Neutrophil (primary cell): Measurements from ENCODE around the gene DCST1.
A peak's percentile ranks its signal among the peaks of the same experiment; 100 is the strongest.

Source experiments
- H3K27ac ChIP-seq: fragments of 200-600 bp; sonication (generic); 2 replicates; pipeline ENCODE4 v1.5.1; 2016; ENCODE audit warnings: mild to moderate bottlenecking, moderate library complexity
- H3K27me3 ChIP-seq: fragments of 200-600 bp; sonication (generic); 2 replicates; pipeline ENCODE4 v1.6.0; 2016; ENCODE audit warnings: mild to moderate bottlenecking
- H3K36me3 ChIP-seq: fragments of 200-600 bp; sonication (generic); 2 replicates; pipeline ENCODE4 v1.5.1; 2017
- H3K4me1 ChIP-seq, 2 experiments: fragments of 200-600 bp in 1 of 2; sonication (generic) in 1 of 2; 1 replicate in 1 of 2; 2 replicates in 1 of 2; pipeline versions ENCODE4 v1.5.1 to v1.6.1; 2013 to 2016; ENCODE audit warnings: low read depth in 1 of 2, low read length in 1 of 2, mild to moderate bottlenecking in 1 of 2, moderate library complexity in 1 of 2; ENCODE audit not compliant: control insufficient read depth in 1 of 2, insufficient read depth in 1 of 2
- H3K4me3 ChIP-seq, 2 experiments: fragments of 200-600 bp in 1 of 2; sonication (generic) in 1 of 2; 1 replicate in 1 of 2; 2 replicates in 1 of 2; pipeline ENCODE4 v1.5.1; 2013 to 2016; ENCODE audit warnings: low read depth in 1 of 2, low read length in 1 of 2, mild to moderate bottlenecking in 1 of 2, moderate library complexity in 1 of 2
- H3K9me3 ChIP-seq: fragments of 200-600 bp; sonication (generic); 2 replicates; pipeline ENCODE4 v1.5.1; 2016
- CTCF ChIP-seq: fragments of 200-600 bp; sonication (generic); IDR thresholded peaks from 2 replicates; pipeline ENCODE4 v1.5.1; 2016; ENCODE audit warnings: antibody characterized with exemption

Gene DCST1

DNA sequence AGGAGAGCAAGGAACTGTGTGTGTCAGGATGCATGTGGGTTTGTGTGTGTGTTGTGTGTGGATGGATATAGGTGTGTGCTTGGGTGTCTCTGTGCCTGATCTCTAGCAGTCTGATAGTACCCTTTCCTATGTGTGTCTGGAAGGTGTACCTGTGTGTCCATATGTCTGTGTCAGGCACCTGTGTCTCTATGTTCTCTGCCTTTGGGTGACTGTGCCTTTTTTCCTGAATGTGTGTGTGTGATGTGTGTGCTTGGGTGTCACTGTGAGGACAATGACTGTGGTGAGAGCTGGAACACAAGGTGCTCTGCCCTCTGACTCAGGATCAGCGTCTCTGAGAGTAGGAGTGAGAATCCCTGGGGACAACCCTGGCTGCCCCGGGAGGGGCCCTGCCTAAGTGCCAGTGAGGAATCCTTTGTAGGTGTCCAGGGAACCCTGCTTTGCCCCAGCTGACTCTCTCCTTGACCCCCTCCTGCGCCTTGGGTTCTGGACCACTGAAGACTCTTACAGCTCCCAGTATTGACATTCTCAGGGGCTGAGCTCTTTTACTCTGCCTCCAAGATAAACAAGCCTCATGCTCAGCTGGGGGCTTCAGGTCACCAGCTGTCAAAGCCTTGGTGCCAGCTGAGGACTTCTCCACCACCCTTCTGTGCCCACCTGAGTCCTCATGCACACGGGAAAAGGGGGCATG lies 44.3 kb downstream of the DCST1 start:
- Histone ChIP-seq H3K4me3 (no peak overlapping the region), H3K4me1 (peaks cover 33 to 45% of the 10 kb centered on the region in 2 experiments), H3K36me3 (no peaks in the 10 kb centered on the region), H3K27ac (no peak overlapping the region), H3K9me3 (no peaks in the 10 kb centered on the region), H3K27me3 (peaks cover 100% of the 10 kb centered on the region)
- TF ChIP-seq CTCF, result no peak

GRCh38 chr1:155078469-155079209 lies 45.0 kb downstream of the DCST1 start, which contains the start of gene EFNA3:
Gene EFNA3, plus strand, starts transcription at chr1:155078837. Its CDS starts 105 bp downstream, at chr1:155078942.
- H3K4me1 ChIP-seq, result peaks cover 33 to 45% of the 10 kb centered on the region in 2 experiments
- no peaks in the 10 kb centered on the region for H3K36me3 ChIP-seq
- H3K27ac ChIP-seq, result no peak within 1 kb of the TSS
- peaks cover 100% of the 10 kb centered on the region for H3K27me3 ChIP-seq
- TF ChIP-seq CTCF, result no peak
- H3K4me3 ChIP-seq, result peak within 1 kb of the TSS in 1 of 2 experiments; percentile 56
- H3K9me3 ChIP-seq, result no peaks in the 10 kb centered on the region

- no peak for TF ChIP-seq CTCF
- Histone ChIP-seq H3K4me3 (peak overlapping the region in 1 of 2 experiments; percentile 56), H3K4me1 (peaks cover 37 to 49% of the 10 kb centered on the region in 2 experiments), H3K9me3 (no peaks in the 10 kb centered on the region), H3K27me3 (peaks cover 100% of the 10 kb centered on the region), H3K27ac (no peak overlapping the region), H3K36me3 (no peaks in the 10 kb centered on the region)
Measured at GRCh38 chr1:155079210-155079486, 45.5 kb downstream of the DCST1 start.

DNA sequence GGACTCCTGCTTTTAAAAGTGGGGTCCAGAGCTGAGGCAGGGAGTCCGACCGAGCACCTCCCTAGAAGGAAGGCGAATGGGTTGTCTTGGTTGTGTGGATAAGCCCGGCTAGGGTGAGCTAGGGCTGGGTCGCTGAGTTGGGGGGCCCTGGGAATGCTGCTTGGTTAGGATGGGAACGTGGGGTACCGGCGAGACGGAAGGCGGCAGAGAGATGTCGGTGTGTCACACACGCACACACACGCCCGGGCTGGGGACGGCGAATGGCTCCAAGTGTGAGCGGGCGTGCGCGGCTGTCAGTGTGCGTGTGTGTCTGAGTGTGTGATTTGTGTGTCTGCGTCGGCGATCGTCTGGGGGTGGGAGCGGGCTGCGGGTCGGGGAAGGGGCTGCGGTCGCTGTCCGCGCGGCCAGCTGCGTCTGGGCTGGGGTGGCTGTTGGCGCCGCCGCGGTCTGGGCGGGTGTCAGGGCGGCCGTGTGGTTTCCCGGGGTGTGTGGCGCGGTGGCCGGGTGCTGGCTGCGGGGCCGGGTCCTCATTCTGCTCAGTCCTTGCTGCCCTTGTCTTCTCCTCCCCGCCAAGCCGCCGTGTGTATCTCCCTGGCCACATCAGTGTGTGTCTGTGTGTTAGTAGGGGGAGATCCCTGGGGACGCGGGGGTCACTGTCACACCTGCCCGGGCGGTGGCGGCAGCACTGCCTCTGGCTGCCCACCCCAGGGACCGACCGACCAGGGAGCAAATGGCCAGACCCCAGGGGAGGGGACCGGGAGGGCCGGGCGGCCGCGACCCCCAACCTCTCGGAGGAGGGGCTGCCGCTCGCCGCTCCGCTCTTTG lies 46.1 kb downstream of the DCST1 start:
- TF ChIP-seq CTCF, result no peak
- H3K4me1 ChIP-seq, result peaks cover 42 to 55% of the 10 kb centered on the region in 2 experiments

DNA sequence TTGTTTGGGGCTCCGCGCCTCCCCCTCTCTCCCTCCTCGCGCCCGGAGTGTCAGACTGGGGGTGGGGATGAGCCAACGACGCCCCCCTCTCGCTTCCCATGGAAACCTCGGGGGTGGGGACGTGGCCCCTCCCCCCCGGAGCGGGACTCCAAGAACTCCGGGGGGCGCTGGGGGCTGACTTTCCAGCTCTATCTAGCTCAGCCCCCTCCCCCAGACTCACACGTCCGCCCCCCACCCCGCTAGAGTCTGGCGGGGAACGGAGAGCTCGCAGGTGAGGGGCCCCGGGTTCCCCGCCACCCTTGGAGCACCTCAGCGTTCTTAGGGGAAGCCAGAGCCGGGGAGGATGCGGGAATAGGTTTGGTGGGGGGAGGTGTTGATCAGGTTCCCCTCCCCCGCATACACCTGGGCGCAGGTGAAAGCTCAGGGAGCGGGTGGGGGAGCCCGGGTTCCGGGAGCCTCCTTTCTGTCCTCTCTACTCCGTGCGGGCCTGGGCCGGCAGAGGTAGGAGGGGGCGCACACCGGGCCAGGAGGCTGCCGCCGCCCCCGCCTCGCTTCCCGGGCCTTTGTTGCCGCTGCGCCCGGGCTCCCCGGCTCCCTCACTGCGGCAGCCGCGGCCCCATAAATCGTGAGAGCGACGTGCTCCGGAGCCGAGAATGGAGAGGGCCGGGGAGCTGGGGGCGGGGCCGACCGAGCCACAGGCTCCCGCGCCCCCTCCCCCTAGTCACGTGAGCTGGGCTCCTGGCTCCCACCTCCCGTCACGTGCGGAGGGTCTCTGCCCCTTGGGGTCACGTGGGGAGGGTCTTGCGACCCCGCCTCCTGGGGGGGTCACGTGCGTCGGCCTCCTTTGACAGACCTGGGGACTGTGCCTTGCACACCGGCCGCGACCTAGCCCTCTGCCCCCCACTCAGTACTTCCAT lies 46.9 kb downstream of the DCST1 start:
- Histone ChIP-seq H3K4me3 (peak overlapping the region in 1 of 2 experiments; percentile 36), H3K27ac (no peak overlapping the region), H3K27me3 (peaks cover 90% of the 10 kb centered on the region), H3K4me1 (peaks cover 49 to 63% of the 10 kb centered on the region in 2 experiments), H3K36me3 (no peaks in the 10 kb centered on the region), H3K9me3 (no peaks in the 10 kb centered on the region)
- TF ChIP-seq CTCF, result no peak

More for the DNA sequence above, 46.1 kb downstream of the DCST1 start:
- Histone ChIP-seq H3K27ac (no peak overlapping the region), H3K9me3 (no peaks in the 10 kb centered on the region), H3K36me3 (no peaks in the 10 kb centered on the region), H3K27me3 (peaks cover 99% of the 10 kb centered on the region), H3K4me3 (peak overlapping the region in 1 of 2 experiments; percentile 56)
